ENCODE results near the gene CEP112. TPM values are rescaled to one million over a fixed set of nuclear protein-coding genes. Genes with fewer than 3 reads are reported as not detected.

Gene CEP112
- total and polyA plus RNA-seq, 2 donors (not counting 3 experiments of a cell fraction or from before 2014, with no cell fraction given) = 1.5 to 25.3 TPM

DNA sequence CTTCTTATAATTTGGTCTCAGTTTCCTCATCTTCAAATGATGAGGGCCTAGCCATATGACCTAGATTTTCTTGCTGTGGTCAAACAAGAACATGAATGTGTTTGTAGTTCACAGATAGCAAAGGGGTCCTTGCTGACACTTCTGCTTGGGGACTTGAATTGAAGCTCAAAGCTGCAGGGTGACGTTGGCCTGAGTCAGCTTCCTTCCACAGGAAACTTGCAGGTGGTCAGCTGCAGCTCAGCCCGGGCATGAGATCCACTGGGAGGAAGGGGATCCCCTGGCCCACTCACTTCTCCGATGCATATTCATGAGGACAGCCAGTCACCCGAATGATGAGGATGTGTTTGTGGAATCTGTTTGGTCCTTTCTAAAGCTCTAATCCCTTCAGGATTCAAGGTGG lies 587.9 kb downstream of the CEP112 start:
- ChIA-PET CTCF (interaction anchor here (0.7 to 1.8 kb wide), 3 partner anchors 14 to 103 kb away, joined by 3 to 5 read pairs (median 3); no protein-coding TSS in a partner anchor), POLR2A (no interaction called here)
- intact Hi-C loops (cut with micrococcal nuclease) = loop anchor here (5.0 kb wide), 1 partner anchor 42 kb away; the partner anchor contains the start of gene AXIN2
- TF ChIP-seq EZH2 (IDR thresholded peaks at IDR 0.05; ENCODE audit: borderline replicate concordance, low read depth, low read length, severe bottlenecking) = no peak
- TF ChIP-seq POLR2AphosphoS5 (IDR thresholded peaks at IDR 0.05; ENCODE audit: insufficient read depth, low read depth, low read length) = no peak
- no peak for TF ChIP-seq MYC (IDR thresholded peaks at IDR 0.05; ENCODE audit: low read depth, low read length)
- peak; percentile 60 for TF ChIP-seq JUN (IDR thresholded peaks at IDR 0.05; ENCODE audit: borderline replicate concordance, insufficient read depth, insufficient read length, low read depth)
- peak; percentile 75 for TF ChIP-seq FOS (IDR thresholded peaks at IDR 0.05; ENCODE audit: borderline replicate concordance, insufficient read depth, low read length)
- no peaks in the 10 kb centered on the region for H3K27me3 ChIP-seq (ENCODE audit: control insufficient read depth in 2 of 2, insufficient read depth in 2 of 2, low read length in 2 of 2)
- H3K4me1 ChIP-seq (ENCODE audit: control insufficient read depth, extremely low read depth, insufficient read depth, low read length) = peaks cover 10% of the 10 kb centered on the region
- H3K4me3 ChIP-seq (replicated peaks in 1 of 3; ENCODE audit: insufficient read depth in 1 of 3, low read depth in 1 of 3, low read length in 3 of 3) = no peak overlapping the region
- no peaks in the 10 kb centered on the region for H3K36me3 ChIP-seq (ENCODE audit: control insufficient read depth in 2 of 2, extremely low read depth in 1 of 2, insufficient read depth in 2 of 2, low read length in 2 of 2)
- no peaks in the 10 kb centered on the region for H4K20me1 ChIP-seq (replicated peaks; ENCODE audit: control insufficient read depth, extremely low read depth, insufficient read depth, low read length)
- H3K27ac ChIP-seq (ENCODE audit: insufficient read depth, low read depth, low read length) = peak overlapping the region; percentile 23
- H2AFZ ChIP-seq (ENCODE audit: low read depth, low read length) = no peak overlapping the region
- peak overlapping the region; percentile 17 for H3K4me2 ChIP-seq (ENCODE audit: insufficient read depth, low read length)
- no TSS peak for BruUV-seq (replicated peaks)
- DNase-seq (ENCODE audit: low read depth, low spot score) = peak; percentile 70
- FAIRE-seq = peak; percentile 83
- H3K79me2 ChIP-seq (ENCODE audit: control insufficient read depth, insufficient read depth, low read length) = no peaks in the 10 kb centered on the region
- no peaks in the 10 kb centered on the region for H3K9me1 ChIP-seq (replicated peaks; ENCODE audit: control insufficient read depth, extremely low read depth, insufficient read depth, low read length)
- H3K9me3 ChIP-seq (replicated peaks; ENCODE audit: control insufficient read depth, insufficient read depth, low read length) = no peaks in the 10 kb centered on the region
- dilution Hi-C loops (cut with MboI; ENCODE audit: extremely low pct_ligation_motif_present, low sequenced_read_pairs) = no loop called here
- H3K9ac ChIP-seq (replicated peaks; ENCODE audit: extremely low read depth, insufficient read depth, low read length) = no peak overlapping the region

DNA sequence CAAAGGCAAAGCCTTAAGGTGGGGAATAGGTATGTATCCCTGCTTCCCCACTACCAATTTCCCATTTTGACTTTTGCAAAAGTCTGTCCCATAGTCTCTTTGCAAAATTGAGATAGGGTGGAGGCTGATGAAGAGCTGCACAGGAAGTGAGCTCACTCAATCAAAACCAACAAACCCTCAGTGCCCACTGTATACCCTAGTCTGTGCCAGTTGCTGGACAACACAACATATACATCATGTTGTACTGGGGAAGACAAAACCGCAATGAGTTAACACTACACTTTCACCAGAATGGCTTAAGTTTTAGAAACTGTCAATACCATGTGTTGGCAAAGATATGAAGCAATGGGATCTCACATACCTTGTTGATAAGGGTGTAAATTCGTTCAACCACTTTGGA lies 590.1 kb downstream of the CEP112 start:
- H3K27ac ChIP-seq (ENCODE audit: insufficient read depth, low read depth, low read length) = no peak overlapping the region
- H3K9me3 ChIP-seq (replicated peaks; ENCODE audit: control insufficient read depth, insufficient read depth, low read length) = no peaks in the 10 kb centered on the region

More for the DNA sequence above, 590.1 kb downstream of the CEP112 start:
- Histone ChIP-seq H3K4me3 (replicated peaks in 1 of 3; ENCODE audit: insufficient read depth in 1 of 3, low read depth in 1 of 3, low read length in 3 of 3) (no peak overlapping the region), H3K9me1 (replicated peaks; ENCODE audit: control insufficient read depth, extremely low read depth, insufficient read depth, low read length) (no peaks in the 10 kb centered on the region), H2AFZ (ENCODE audit: low read depth, low read length) (no peak overlapping the region), H3K4me1 (ENCODE audit: control insufficient read depth, extremely low read depth, insufficient read depth, low read length) (peaks cover 10% of the 10 kb centered on the region), H3K27me3 (ENCODE audit: control insufficient read depth in 2 of 2, insufficient read depth in 2 of 2, low read length in 2 of 2) (no peaks in the 10 kb centered on the region), H3K36me3 (ENCODE audit: control insufficient read depth in 2 of 2, extremely low read depth in 1 of 2, insufficient read depth in 2 of 2, low read length in 2 of 2) (no peaks in the 10 kb centered on the region), H3K9ac (replicated peaks; ENCODE audit: extremely low read depth, insufficient read depth, low read length) (no peak overlapping the region), H3K79me2 (ENCODE audit: control insufficient read depth, insufficient read depth, low read length) (no peaks in the 10 kb centered on the region), H3K4me2 (ENCODE audit: insufficient read depth, low read length) (no peak overlapping the region), H4K20me1 (replicated peaks; ENCODE audit: control insufficient read depth, extremely low read depth, insufficient read depth, low read length) (no peaks in the 10 kb centered on the region)
- POLR2A ChIA-PET = no interaction called here
- dilution Hi-C loops (cut with MboI; ENCODE audit: extremely low pct_ligation_motif_present, low sequenced_read_pairs) (no loop called here), intact Hi-C loops (cut with micrococcal nuclease) (loop anchor here (5.0 kb wide), 1 partner anchor 40 kb away; the partner anchor contains the start of gene AXIN2)
- CTCF ChIA-PET = interaction anchor here (0.6 to 1.1 kb wide), 3 partner anchors 13 to 45 kb away, joined by 3 read pairs; no protein-coding TSS in a partner anchor
- DNase-seq (ENCODE audit: low read depth, low spot score) (no peak), FAIRE-seq (no peak)
- TF ChIP-seq JUN (IDR thresholded peaks at IDR 0.05; ENCODE audit: borderline replicate concordance, insufficient read depth, insufficient read length, low read depth) (no peak), MYC (IDR thresholded peaks at IDR 0.05; ENCODE audit: low read depth, low read length) (no peak)
- TF ChIP-seq, protein P1, sequence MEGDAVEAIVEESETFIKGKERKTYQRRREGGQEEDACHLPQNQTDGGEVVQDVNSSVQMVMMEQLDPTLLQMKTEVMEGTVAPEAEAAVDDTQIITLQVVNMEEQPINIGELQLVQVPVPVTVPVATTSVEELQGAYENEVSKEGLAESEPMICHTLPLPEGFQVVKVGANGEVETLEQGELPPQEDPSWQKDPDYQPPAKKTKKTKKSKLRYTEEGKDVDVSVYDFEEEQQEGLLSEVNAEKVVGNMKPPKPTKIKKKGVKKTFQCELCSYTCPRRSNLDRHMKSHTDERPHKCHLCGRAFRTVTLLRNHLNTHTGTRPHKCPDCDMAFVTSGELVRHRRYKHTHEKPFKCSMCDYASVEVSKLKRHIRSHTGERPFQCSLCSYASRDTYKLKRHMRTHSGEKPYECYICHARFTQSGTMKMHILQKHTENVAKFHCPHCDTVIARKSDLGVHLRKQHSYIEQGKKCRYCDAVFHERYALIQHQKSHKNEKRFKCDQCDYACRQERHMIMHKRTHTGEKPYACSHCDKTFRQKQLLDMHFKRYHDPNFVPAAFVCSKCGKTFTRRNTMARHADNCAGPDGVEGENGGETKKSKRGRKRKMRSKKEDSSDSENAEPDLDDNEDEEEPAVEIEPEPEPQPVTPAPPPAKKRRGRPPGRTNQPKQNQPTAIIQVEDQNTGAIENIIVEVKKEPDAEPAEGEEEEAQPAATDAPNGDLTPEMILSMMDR (IDR thresholded peaks at IDR 0.05; ENCODE audit: extremely low read depth in 1 of 2, insufficient read depth in 1 of 2, low read depth in 1 of 2, low read length in 2 of 2) = no peak
- no TSS peak for BruUV-seq (replicated peaks)

Measured in endothelial cell of umbilical vein (primary cell).